Activated CD4-positive, alpha-beta T cell treated with anti-CD3 and anti-CD28 coated beads for 4 hours (primary cell): ENCODE measurements around the gene PODXL2.
A peak's percentile ranks its signal among the peaks of the same experiment; 100 is the strongest.
"Not testable (repeated sequence)": the region's sequence is repeated elsewhere in the genome, so short reads cannot be mapped to it uniquely, and the experiment has no call there.

Experiments
- DNase-seq, 2 donors: peaks; one replicate each; pipeline ENCODE4 v3.0.0-alpha.2; 2020

PODXL2 gene

DNA sequence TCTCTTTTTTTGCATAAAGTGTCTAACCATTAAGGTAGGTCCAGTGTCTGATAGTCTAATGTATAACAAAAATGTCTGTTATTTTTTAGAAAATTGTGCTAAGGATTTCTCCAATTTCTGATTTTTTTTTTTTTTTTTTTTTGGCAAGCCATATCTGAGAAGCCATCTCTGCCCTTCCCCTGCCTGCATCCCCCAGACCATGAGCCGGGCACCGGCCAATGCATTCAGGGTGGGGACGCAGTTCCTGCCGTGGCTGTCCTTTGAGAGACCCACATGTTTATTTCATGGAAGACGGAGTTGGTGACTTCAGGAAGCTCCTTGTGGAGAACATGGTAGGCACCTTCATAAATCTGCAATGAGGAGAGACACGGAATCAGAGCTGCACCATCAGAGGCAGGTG lies 63.0 kb downstream of the PODXL2 start:
- DNase-seq = no peak

DNA sequence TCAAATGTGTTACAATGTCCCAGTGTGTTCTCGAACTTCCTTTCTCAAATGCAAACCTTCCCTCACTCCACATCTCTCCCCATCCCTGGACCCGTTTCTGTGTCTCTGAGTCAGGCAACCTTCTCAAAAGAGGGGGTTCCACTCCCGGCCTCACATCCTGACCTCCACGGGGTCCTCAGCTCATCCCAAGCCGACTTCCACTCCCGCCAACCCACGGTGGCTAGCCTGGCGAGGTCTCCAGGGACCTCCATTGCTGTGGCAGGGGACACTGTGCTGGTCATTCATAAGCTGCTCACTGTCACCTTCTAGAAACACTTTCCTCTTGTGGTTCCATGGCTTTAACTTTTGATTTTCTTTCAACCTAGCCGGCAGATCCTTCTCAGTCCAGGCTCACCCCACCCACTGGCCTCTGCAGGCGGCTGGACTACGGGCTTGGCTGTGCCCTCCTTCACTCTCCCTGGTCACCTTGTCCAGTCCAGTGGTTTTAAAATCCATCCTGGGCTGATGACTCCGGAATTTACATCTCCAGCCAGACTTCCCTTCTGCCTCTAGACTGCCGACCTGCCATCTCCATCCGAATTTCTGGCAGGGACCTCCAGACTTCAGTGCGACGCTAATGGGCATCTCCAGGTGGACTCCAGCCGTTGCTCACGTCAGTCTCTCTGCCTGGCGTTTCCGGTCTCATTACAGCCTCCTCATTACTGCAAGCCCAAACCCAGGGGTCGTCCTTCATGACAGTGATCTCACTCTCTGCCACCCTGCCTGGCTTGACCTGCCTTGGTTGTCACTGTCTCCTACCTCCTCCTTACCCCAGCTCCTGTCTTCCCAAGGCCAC lies 63.7 kb downstream of the PODXL2 start:
- no peak for DNase-seq

DNA sequence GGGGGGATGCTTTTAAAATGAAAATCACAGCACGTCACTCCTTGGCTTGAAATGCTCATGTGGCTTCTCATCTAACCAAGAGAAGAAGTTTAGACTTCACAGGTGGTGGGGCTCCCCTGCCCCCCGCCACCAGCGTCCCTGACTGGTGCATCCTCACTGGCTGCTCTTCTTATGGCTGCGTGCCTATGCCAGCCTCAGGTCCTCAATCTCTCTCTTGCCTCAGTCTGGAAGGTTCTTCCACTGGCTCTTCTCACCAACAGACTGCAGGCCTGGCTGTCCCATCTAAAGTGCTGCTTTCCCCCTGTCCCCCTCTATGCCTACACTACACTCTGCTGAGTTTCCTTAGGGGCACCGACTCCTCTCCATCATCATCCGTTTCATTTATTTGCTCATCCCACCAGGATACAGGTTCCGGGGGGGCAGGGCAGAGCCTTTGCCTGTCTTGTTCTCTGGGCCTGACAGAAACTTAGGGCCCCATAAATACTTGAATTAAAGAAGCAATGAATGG lies 64.4 kb downstream of the PODXL2 start:
- no peak for DNase-seq

DNA sequence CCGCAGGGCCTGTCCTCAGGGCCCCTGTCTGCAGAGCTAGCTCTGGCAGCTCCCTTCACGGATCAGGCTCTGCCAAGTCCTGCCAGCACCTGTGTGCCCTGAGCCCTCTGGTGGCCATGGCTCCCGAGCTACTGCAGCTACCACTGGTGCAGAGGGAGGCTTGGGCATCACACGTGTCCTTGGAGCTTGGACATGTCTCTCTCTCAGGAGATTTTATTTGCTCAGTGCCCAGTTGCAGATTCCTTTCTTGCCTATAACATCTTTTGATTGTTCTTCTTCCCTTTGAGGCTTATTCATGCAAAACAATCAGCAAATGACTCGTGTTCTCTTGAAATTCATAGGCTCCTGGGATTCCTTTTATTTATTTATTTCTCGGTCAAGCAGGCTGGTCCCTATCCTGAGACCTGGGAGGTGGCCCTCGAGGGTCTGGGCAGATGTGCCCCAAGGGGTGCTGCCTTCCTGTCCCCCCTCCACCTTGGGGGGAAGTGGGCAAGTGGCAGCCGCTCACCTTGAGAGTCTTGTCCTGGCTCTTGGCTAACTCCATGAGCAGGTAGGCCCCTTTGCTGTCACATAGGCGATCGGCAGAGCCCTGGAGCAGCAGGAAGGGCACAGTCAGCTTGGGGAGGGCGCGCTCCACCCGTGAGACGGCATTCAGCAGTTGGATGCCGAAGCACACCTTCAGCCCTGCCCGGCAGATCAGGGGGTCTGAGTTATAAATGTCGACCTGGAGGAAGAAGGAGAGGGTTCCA lies 65.7 kb downstream of the PODXL2 start:
- DNase-seq = peak; percentile 38 to 39

DNA sequence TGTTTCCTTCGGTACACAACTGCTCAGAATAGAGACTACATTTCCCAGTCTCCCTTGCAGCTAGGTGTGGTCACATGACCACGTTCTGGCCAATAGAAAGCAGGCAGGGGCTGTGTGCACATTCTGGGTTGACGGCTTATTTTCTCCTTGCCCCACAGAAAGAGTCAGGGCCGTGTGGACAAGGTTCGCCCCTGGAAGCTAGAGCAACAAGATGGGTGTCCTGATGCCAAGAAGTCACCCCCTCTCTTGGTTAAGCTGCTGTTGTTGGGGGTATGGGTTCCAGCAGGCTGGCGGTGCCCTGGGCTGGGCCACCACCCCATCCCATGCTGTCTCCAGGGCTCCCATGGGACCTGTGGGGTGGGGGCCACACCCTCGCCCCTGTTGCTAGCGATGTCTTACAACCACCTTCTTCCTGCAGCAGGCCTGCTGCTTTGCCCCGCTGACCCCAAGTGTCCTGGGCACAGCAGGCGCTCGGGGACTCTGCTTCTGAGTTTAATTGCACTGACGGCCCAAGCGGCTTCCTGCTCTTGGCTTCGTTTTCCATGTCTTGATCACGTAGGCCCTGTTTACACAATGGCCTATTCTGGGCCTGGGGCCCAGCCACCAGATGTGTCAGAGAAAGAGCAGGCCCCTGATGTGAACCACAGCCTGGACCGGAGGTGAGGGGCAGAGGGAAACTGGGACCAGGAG lies 68.7 kb downstream of the PODXL2 start:
- DNase-seq = peak in 1 of 2 donors; percentile 18

DNA sequence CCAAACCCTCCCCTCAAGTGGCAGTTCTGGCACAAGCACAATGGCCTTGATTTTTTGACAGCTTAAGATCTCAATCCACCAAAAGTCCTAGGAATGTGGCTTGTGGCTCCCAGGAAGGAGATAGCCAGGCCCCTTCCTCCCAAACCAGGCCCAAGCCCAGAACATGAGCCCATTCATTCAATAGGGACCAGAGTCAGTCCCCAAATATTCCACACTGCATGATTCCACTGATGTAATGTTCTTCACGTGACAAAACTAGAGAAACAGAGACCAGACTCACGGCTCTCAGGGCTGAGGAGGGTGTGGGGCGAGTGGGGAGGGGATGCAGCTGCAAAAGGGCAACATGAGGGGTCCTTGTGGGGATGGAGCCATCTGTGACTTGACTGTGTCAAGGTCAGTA lies 69.3 kb downstream of the PODXL2 start:
- DNase-seq = no peak

DNA sequence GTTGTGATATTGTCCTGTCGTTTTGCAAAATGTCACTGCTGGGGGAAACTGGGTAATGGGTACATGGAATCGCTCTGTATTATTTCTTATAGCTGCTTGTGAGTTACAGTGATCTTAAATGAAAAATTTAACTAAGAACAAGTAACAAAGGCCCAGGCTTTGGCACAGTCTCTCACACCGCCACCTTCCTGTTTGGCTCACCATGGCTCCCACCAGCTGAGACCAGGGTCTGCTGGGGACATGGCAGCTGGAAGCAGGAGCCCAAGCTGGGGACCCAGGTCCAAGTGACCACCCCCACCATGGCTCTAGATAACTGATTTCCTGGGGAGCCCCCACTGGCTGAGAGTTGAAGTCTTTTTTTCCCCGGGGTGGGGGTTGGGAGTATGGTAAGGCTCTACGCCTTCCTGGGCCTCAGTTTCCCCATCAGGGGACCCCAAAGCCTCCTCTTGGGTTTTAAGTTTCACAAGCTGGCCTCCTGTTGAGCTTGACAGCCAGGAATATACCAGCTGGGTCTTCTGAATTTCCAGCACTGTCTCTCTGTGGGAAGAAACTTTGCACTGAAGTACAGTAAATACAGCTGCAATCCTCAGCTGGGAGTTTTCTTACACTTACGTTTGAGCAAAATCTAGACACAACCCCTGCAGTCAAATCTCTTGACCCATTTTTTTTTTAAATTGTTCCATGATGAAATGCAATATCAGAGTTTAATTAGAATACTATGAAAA lies 69.9 kb downstream of the PODXL2 start:
- no peak for DNase-seq

DNA sequence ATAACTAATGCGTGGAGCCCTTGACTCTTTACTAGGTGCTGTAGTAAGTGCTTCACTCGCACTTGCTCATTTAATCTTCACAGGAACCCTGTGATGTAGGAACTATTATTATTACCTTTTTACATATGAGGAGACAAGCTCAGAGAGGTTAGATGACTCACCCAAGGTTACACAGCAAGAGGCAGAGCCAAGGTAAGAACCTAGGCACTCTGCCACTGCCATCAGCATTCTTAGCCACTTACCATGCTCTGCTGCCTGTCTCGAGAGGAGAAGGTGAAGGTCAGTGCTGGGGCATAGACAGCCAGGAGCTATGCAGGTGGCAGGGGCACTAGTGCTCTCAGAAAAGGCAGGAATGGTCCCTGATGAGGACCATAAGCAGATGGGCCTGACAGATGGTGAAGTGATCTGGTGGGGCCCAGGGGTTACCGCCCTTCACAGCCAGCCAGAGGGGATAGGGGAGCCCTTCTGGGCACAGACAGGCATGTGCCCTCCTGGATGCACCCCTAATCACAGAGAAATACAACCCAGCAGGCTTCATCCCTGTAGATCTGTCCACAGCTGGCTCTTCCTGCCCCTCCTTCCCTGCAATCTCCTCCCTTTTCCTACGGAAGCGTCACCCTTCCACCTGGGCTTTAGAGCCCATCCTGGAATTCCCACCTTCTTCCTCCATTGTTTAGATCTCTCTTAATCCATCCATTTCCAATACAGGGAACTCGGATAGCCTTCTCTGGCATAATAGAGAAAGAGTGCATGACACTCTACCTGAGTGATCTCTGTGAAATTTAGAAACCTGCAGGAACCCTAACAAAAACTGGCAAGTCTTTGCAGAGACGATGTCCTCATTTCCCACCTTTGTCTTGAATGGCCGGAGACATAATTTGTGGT lies 70.7 kb downstream of the PODXL2 start:
- DNase-seq = no peak

DNA sequence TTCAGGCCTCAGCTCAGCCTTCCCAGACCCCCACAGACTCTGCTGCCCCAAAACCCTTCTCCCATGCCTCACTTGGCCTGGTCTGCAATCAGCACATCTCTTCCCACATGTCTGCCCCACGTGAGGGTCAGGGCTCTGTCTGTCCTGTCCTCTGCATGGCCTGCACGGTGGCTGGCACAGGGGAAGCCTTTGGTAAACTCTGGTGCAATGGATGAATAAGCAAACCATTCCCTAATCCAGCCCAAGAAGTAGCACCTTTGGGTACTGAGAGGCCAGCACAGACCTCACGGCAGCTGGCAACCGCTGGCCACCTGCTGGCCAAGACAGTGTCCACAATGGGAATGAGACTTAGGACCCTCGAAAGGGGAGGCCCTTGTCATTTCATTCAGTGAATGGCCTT lies 71.4 kb downstream of the PODXL2 start:
- DNase-seq = no peak

DNA sequence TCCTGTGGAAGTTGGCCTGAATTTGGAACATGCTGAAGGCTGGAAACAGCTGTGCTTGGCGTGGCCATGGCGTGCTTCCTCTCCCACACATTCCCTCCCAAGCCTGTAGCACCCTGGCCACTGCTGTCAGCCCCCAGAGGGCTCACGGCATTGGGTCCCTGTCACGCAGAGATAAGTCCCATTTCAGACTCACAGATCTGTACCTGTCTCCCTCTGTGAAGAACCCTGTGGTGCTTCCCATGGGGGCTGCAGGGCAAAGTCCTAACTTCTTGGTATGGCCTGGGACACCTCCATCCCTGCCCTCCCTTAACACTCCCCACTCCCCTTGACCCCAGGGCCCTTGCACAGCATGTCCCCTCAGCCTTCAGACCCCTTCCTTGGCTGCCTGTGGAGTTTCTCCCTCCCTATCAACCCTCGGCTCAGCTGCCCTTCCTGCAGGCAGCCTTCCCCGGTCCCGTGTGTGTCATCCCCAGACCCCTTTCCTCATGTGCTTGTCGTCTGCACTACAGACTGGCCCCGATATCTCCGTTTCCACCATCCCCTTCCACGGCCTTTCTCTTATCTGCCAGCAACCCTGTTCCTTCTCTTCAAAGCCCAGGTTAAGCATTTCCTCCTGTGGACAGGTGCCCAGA lies 72.4 kb downstream of the PODXL2 start:
- DNase-seq = no peak

DNA sequence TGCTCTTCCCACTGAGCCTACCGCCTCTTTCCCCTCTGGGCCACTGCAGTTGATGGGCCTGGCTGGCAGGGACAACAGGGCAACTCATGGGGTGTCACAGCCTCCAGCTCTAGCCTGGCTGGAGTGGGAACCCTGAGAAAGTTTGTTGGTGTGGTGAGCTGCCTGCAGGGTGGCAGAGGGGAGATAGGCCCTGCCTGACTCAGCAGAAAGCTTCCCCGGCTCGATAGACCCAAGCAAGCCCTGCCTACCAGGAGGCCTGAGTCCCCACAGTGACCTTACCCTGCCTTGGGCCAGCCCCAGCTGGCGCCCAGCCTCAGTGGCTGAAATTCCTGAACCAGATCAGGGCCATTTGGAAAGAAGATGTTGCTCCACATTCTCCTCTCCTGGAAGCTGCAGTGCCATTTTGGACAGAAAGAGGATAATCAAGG lies 73.2 kb downstream of the PODXL2 start:
- DNase-seq = no peak

DNA sequence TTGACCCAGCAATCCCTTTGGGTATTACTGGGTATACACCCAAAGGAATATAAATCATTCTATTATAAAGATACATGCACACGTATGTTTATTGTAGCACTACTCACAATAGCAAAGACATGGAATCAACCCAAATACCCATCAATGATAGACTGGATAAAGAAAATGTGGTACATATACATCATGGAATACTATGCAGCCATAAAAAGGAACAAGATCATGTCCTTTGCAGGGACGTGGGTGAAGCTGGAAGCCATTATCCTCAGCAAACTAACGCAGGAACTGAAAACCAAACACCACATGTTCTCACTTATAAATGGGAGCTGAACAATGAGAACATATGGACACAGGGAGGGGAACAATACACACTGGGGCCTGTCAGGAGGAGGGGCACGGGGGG lies 75.9 kb downstream of the PODXL2 start:
- DNase-seq = not testable (repeated sequence)

DNA sequence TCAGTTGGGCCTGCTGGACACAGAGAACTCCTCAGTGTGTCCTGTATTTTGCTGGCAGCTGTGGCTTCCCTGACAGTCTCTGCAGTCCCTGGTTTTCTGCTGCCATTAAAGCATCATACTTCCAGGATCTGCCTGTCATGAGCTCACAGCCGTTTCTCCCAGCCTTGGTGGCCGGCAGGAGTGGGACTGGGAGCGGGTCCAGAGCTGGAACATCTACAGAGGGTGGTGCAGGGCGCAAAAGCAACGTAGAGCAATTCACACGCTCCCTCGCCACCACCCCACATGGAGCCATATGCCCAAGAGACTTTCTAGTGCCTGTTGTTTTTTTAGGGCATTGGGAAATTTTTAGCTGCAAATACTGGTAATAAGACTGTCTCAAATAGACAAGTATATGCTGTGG lies 77.3 kb downstream of the PODXL2 start:
- DNase-seq = no peak

DNA sequence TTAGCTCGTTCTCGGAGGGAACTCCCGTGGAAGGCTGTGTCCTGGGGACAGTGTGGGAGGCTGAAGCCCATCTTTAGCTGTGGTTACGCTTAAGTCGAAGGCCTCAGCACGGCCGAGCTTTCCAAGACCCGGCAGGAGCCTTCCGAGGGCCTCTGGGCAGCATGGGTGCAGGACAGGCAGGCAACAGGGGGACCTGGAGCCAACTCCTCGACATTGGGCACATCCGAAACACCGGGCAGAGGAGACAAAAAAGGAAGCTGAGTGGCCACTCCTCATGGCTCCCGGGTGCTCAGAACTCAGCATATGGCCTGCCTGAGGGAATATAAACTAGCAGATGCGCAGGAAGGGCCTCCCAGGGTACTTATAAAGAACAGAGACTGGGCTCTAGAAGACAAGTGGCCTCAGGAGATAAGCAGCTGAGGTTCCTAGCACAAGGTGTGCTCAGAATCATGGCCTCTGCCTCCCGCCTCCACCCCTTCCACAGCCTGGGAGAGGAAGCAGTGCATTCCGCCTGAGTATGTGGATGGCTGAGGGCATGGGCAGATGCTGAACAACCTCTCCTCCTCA lies 77.9 kb downstream of the PODXL2 start:
- no peak for DNase-seq

DNA sequence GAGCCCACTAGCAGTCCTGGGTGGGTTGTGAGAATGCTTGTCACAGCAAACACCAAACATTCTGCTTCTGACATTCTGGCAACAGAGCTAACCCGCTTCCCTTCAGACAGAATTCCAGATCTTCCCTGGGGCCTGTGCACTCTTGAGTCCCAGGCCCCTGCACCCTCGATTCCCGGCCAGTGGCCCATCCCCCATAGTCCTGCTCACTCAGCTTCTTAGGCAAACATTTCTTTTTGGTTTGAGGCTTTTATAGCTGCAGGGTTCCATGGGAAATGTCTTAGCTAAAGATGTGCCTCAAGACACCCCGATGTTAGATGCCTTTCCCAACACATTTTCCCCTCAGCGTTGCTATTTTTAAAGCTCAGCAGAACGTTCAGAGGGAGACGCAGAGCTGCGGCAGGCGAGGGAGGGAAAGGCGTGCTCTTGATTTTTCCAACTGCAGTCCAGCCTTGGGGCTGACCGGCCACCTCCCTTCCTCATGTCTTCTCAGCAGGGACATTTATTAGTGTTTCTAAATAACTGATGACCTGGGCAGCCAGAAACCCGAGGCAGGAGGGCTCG lies 78.9 kb downstream of the PODXL2 start:
- DNase-seq = no peak

DNA sequence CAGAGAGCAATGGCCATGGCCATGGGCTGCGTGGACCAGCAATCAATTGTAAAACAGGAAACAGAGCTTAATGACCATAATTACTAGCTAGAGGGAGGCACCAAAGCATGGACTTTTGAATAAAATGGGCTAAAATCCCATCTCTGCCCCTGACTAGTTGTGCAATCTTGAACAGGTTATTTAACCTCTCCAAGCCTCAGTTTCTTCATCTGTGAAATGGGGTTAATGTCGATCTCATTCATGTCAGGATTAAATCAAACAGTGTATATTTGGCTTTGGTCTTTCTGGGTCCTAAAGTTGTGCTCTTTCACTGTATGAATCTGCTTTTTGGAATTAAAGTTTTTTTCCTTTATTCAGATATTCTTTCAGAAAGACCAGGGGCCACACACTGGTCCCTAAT lies 79.9 kb downstream of the PODXL2 start:
- no peak for DNase-seq

DNA sequence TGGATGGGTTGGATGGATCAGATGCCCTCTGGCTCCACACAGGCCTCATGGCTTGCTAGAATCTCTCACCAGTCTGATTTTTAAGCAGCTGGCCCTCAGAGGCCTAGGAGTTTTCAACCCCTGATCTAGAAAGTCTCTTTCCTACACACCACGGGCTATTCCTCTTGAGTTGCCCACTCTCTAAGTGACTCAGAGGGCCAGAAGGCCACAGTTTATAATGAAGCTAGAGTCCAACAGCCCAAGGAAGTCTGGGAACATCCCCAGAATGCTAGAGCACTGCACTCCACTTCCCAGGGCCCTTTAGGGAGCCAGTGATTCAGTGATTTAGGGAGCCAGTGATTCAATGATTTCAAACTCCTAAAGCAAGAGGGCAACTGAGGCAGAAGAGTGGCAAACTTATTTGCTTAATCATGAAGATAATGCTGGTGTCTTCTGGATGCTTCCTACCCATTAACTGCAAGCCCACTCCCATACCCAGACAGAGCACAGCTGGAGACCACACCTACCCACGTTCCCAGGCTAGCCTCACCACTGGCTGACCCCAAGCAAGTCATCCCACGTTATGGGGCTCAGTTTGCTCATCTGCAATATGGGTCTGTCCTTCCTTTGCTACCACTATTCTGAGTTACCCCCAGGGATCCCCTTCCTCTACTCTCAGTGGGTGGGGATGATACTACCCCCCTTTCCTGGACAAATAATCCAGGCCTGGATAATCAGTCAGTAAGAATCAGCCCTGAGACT lies 80.5 kb downstream of the PODXL2 start:
- no peak for DNase-seq

DNA sequence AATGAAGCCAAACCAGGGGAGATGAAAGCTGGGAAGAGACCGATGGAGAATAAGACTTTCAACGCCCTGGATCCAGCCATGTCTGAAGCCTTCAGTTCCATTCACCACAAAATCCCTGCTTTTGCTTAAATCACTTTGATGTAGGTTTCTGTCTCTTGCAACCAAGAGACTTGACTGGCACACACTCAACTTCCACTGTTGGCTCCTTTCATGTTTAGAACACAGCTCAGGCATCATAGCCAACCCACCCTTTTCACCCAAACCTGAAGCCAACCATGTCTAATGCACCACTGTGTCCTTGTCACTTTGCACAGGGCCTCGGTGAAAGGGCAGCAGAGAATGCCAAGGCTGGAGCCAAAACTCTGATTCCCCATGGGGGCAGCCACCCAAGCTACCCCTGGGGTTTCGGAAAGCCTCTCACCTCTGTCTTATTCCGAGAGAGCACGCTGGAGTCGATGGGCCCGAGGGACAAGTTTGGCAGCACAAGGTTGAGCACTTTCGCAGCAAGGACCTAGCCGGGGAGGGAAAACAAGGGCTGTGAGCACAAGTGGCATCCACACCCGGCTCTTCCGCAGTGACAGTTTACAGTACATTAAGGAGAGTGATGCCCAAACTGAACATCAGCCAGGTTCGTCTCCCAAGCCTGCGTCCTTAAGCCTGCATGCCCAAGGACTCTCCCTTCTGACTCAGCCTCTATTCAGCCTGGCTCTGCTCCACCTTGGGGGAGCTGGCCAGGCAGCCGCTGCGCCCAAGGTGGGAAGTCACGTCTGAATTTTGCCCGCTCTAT lies 81.4 kb downstream of the PODXL2 start:
- no peak for DNase-seq
